Omental fat pad (tissue), 4 donors: ENCODE measurements around the gene WDHD1. TPM values are rescaled to one million over a fixed set of nuclear protein-coding genes. Genes with fewer than 3 reads are reported as not detected.

Experiments
- ATAC-seq: fragments of 150-250 bp; one replicate; pipeline ENCODE4 v1.9.1; 2016; ENCODE audit warnings: mild to moderate bottlenecking, moderate library complexity; ENCODE audit not compliant: low FRiP score
- DNase-seq: peaks from one replicate; pipeline ENCODE4 v3.0.0-alpha.2; 2019; ENCODE audit warnings: low spot score
- total RNA-seq, 4 donors: library from RNA; depleted of rRNA; stranded (reverse); fragments of >200 nt; gene quantifications; one replicate each; pipeline ENCODE4 v1.1.0, GENCODE V29; 2016
- TF ChIP-seq, protein P1 (sequence below), 3 donors: fragments of 450-650 bp; IDR thresholded peaks; one replicate each; pipeline ENCODE4 v1.5.1; 2016 to 2017; ENCODE audit warnings: antibody characterized with exemption in 3 of 3, mild to moderate bottlenecking in 3 of 3, moderate library complexity in 2 of 3

WDHD1 gene
- total RNA-seq, 4 donors from 2014 or later = 1.4 to 2.0 (median 1.6) TPM

- TF ChIP-seq, protein P1, sequence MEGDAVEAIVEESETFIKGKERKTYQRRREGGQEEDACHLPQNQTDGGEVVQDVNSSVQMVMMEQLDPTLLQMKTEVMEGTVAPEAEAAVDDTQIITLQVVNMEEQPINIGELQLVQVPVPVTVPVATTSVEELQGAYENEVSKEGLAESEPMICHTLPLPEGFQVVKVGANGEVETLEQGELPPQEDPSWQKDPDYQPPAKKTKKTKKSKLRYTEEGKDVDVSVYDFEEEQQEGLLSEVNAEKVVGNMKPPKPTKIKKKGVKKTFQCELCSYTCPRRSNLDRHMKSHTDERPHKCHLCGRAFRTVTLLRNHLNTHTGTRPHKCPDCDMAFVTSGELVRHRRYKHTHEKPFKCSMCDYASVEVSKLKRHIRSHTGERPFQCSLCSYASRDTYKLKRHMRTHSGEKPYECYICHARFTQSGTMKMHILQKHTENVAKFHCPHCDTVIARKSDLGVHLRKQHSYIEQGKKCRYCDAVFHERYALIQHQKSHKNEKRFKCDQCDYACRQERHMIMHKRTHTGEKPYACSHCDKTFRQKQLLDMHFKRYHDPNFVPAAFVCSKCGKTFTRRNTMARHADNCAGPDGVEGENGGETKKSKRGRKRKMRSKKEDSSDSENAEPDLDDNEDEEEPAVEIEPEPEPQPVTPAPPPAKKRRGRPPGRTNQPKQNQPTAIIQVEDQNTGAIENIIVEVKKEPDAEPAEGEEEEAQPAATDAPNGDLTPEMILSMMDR (IDR thresholded peaks at IDR 0.05) = no peak
- no peak for ATAC-seq
- DNase-seq = no peak
These were observed 21.8 kb downstream of the WDHD1 start for GRCh38 chr14:55005071-55005470.

- TF ChIP-seq, protein P1 (IDR thresholded peaks at IDR 0.05) = no peak
- ATAC-seq (no peak), DNase-seq (no peak)
These were observed 26.5 kb downstream of the WDHD1 start for GRCh38 chr14:55000381-55000780.

DNA sequence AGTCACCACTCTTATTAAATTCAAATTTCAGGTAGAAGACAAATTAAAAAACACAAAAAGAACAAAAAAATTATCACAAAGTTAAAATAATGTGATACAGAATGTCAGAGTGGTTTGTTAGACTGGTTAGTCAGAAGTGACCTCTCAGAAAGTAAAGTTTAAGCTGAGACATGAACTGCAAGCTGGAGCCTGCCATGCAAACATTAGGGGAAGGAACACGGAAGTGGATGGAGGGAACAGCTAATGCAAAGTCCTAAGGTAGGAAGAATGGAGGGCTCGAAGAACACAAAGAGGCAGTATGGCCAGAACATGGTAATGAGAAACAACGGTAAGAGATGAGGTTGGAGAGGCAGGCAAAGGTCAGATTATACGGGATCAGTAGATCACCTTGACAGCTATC is 41.7 kb downstream of the WDHD1 start:
- DNase-seq (no peak), ATAC-seq (no peak)
- TF ChIP-seq, protein P1 (IDR thresholded peaks at IDR 0.05) = no peak

GRCh38 chr14:54981698-54982097 is 45.2 kb downstream of the WDHD1 start:
- TF ChIP-seq, protein P1 (IDR thresholded peaks at IDR 0.05) = no peak
- ATAC-seq (no peak), DNase-seq (no peak)

- TF ChIP-seq, protein P1 (IDR thresholded peaks at IDR 0.05) = no peak
- ATAC-seq = no peak
- no peak for DNase-seq
These were observed 47.9 kb downstream of the WDHD1 start for GRCh38 chr14:54979039-54979438.

- TF ChIP-seq, protein P1 (IDR thresholded peaks at IDR 0.05) = no peak
- DNase-seq = no peak
These were observed 50.6 kb downstream of the WDHD1 start for GRCh38 chr14:54976316-54976715.

GRCh38 chr14:54975856-54976255 is 51.0 kb downstream of the WDHD1 start:
- ATAC-seq (no peak), DNase-seq (no peak)
- TF ChIP-seq, protein P1 (IDR thresholded peaks at IDR 0.05) = no peak

More at GRCh38 chr14:54976316-54976715, 50.6 kb downstream of the WDHD1 start:
- no peak for ATAC-seq
